Measurements from ENCODE around the gene MDP1.

- no peak for TF ChIP-seq POLR2A (IDR thresholded peaks at IDR 0.05)
- no peak for TF ChIP-seq CTCF (IDR thresholded peaks at IDR 0.05)
These were observed 26.4 kb downstream of the MDP1 start for GRCh38 chr14:24189460-24189859.

Measured in esophagus squamous epithelium (tissue), 4 donors.